ENCODE measurements around the gene TMED4.

TMED4 gene

DNA sequence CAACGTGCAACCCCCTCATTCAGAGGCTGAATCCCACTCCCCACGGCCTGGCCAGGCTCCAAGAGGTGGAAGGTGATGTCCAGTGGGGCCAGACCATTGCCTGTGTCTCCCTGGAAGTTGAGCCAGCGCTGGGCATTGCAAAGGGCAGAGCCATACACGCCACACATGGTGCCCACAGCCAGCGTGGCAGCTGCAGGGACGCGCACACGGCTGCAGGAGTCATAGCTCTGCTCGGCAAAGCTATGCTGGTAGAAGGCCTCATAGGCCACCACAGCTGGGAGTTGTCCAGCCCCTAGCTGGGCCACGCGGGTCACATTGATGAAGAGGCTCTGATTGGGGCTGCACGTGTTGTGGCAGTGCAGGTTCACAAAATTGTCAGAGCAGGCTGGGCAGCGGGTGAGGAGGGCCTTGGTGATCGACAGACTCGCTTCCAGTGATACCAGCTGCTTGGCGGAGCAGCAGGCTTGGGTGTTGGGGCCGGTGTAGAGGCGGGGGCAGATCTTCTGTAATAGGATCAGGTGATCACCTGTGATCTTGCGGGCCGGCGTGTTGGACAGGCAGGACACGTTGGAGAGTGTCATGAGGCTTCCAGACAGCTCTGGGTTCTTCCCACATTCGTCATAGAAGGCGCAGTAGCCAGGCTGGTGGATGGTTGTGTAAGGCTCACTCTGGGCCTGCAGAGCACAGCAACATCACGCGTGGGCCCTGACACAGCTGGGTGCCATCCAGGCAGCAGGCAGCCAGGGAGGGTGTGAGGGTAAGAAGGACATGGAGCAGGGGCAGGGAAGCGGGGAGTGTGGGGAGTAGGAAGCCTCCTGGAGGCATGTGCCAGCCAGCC lies 42.1 kb downstream of the TMED4 start:
- no peak for DNase-seq

DNA sequence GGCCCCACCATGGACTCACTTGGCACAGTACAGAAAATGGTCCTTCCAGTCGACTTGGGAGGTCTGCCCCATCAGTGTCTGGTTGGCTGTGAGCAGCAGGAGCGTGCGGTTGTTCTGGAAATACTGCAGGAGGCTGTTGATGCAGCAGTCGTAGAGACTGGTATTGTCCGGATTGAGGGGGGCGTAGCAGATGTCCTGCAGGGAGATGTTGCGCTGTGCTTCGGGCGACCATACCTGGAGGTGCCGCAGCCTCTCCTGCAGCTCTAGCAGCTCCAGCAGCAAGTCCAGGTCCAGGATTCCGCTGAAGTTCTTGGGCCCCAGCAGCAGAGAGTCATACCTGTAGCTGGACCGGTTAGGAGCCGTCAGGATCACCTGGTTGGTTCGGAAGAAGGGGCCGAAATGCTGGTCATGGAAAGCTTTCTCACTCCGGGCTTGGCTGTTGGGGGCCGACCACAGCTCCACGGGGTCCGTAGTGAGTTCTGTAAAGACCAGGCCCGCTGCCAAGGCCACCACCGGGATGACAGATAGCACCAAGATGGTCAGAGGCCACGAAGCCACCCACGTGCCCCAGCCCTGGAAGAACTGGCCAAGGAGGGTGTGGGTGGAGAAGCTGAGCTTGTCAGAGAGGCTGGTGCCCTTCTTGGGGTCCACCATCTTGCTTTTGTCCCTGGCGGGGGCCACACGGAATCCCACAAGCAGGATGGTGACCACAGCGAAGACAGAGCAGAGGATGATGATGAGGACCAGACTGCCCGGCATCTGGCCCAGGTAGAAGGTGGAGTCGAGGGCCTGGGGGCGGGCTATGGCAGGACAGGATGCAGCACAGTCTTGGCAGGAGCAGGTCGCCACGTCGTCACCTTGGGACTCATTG lies 43.0 kb downstream of the TMED4 start:
- no peak for DNase-seq

DNA sequence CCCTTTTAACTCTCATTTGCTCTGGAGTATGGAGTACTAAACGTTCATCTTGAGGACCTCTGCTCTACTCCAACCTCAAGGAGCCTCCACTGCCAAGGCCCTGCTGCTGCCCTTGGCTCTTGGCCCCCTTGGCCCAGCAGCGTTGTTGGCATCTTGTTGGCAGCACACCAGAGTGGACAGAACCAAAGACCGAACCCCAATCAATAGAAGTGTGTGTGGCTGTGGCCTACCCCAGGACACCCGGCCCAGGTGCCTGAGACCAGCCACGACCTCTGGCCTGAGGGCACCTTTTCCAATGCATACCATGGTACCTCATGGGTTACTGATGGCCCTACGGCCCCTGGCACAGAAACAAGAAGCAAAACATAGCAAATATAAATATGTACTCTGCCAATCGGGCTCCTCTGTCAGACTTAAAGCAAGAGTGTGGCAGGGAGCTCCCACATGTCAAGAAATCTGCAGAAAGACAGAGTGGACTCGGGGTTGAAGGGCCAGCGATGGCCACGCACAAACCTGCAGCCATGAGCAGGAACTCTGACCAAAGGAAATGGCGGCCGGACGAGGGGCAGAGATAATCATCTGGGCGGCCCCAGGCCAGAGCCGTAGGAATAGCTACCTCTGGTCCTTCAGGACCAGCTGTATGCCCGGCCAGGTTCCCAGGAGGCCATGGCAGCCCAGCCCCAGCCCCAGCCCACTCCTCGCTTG lies 43.8 kb downstream of the TMED4 start:
- DNase-seq: no peak

DNA sequence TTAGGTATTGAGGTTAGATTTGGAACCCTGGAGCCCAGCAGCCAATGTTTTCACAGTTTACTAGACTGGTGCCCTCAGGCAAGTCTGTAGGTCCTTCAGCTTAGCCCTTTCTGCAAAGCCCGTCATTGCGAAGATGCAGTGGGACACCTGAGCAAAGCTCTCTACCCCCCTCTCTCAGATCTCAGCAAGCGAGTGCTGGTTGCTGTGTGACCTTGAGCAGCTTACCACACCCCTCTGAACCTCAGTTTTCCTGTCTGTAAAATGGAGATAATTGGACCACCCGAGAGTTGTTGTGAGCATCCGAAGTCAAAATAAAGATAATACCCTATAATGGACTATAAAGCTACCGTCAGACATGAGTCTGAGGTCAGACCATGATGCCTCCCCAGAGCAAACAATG lies 44.6 kb downstream of the TMED4 start:
- DNase-seq: no peak

DNA sequence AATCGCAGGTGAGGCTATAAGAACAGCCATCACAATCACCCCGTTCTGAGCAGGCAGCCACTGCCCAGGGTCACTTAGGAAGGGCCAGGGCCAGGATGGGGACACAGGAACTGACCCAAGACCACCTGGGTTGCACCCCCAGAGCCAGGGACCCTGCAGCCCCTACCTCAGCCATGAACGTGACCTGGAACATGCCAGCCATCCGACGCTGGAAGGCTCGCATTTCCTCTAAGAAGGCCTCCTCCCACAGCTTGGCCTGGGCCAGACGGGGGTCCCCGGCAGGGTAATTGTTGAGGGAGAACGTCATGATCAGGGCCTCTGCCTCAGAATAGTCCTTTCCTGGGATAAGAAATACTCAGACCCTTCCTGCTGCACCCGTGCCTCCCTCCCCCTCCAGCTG lies 45.9 kb downstream of the TMED4 start:
- no peak for DNase-seq

DNA sequence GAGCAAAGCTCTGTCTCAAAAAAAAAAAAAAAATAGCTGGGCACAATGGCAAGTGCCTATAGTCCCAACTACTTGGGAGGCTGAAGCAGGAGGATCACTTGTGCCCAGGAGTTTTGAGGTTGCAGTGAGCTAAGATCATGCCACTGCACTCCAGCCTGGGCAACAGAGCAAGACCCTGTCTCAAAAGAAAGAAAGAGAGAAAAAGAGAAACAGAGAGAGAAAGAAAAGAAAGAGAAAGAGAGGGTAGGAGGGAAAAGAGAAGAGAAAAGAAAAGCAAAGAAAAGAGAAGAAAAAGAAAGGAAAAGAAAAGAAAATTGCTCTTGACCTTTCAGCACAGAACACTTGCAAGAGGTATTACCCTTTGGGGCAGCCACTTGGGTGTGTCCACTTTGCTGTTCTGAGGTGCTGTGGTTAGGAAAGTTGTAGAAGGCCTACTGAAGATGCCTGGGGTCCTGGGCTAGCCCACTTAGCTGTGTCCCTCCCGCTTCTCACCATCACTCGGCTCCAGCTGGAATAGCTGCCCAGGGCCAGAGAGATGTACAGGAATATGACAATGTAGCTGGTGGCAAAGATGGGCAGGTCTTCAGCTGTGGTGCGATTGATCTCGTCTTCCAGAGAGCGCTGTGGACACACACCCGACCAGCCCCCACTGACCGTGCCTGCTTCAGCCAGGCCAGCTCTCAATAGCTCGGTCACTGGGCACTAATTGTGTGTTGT lies 46.5 kb downstream of the TMED4 start:
- no peak for DNase-seq

DNA sequence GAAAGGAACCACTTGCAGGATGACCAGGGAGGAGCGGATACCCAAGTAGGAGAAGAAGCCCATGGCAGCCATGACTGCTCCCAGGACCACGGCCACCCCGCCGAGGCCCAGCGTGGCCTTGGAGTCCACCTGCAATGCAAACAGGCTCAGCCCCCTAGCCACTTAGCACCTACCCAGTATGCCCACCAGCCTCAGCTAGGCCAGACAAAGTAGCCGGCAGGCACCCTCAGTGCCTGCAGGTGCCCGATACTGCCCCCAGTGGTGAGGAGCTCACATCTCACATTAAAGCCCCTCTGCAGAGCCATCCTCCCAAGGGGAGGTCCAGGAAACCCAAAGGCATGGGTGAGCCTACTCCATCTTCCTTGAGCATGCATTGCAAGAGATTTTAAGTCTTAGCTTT lies 47.5 kb downstream of the TMED4 start:
- no peak for DNase-seq

DNA sequence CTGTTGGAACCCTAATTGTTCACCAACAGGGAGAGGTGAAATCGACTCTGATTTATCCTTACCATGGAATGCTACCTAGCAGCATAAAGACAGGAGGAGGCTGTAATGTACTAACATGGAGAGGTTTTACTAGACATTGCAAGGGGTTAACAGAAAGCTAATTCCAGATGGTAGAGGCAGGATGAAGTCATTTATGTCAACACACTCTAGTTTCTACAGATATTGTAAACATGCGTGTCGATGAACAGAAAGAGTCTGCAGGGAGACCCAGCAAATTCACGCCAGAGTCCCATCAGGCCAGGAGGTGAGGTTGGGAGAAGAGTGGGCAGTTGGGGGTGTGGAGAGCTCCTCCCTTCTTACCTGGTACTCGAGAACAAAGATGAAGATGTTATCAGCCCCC lies 47.9 kb downstream of the TMED4 start:
- no peak for DNase-seq

DNA sequence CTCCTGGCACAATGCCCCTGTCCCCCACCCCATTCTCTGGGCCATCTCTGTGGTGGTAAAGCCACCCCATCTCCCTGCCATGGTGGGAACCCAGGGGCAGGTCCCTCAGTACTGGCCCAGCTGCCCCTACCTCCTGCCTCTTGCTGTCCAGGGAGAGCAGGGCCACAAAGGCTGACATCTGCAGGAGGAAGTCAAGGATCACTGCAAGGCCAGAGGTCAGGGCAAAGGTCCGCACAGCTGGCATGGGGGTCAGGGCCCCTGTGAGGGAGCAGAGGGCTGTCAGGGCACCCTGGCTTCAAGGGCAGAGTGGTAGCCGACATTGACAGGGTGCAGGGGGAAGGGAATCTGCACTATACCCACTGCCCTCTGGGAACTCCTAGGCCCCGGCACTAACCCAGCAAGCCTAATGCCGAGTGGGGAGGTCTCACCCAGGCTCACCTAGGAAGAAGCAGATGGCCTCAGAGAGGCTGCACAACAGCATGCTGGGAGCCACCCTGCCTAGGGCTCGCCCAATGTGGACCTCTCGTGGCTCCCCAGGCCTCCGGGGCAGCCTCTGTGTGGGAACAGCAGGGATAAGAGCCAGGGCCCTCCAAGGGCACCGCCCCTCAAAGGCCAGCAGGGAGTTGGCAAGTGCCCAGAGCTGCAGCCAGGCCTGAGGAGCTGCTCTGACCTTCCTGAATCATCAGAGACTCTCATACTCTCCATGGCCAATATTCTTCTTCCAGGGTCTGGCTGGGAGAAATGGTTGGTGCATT lies 48.6 kb downstream of the TMED4 start:
- no peak for DNase-seq

DNA sequence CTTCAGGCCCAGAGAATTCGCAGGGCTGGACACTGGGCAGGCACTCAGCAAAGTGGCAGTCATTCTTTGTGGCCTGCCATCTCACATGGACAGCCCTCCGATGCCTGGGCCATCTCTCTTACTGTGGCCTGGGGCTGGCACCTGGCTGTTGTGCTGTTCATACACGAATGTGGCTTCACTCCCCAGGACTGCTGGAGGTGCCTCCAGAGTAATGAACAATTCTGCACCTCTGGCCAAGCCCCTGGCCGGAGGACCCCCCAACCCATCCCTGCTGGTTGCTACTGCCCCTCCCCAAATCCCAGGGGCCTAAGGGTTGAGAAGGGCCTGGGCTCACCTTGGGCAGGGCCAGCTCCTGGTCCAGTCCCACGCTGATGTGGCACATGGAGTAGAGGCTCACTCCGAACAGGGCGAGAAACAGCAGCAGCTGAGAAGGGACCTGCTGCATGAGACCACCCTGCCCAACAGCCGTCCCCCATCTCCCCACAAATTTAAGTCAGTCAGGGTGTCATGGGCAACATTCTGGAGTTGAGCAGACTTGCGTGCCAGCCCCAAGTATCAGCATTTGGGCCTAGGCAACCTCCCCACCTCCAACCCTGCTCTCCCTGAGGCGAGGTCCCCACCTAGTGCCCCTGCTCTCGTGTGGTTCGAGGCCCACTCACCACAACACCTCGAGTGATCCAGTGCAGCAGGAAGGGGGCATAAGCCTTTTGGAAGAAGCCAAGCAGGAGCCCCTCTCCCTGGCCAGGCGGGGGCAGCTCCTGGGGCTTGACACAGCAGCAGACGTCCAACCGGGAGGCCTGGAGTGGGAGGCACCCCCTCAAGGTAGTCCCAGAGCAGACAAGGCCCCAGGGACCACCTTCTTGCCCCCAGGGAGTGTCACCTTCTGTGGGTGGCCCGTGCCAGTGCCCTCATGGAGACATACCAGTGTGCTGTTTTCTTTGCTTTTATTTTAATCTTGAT lies 50.3 kb downstream of the TMED4 start:
- DNase-seq: no peak

DNA sequence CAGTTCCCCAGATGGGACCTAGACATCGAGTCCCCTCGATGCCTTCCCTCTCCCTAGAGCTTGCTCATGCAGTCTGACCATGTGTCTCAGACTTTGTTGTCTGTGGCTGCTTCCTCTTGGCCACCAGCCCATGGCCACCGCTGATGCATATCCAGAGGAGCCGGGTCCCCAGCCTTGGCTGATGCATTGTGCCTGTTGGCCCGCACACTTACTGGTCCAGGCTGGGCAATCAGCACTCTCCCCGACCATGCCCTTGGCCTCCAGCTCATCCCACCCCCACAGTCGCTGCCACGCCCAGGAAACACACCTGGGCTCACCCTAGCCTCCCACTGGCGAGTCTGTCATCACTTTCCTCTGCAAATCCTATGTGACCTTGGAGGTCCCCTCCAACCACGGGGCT lies 51.0 kb downstream of the TMED4 start:
- DNase-seq: no peak

Data from hippocampal formation (tissue), 2 donors.